Cardiac fibroblast (primary cell): ENCODE results near the gene ZNF358.

Source experiments
- DNase-seq, 2 donors: peaks; one replicate each; pipeline versions ENCODE4 v3.0.0 to v3.0.0-alpha.2; 2010; ENCODE audit warnings: low read depth in 2 of 2
- H3K4me3 ChIP-seq, 2 donors: replicated peaks in 1 of 2; 1 replicate in 1 of 2; 2 replicates in 1 of 2; pipeline ENCODE4 v1.5.1; 2011; ENCODE audit warnings: low read depth in 2 of 2, low read length in 2 of 2, mild to moderate bottlenecking in 2 of 2, moderate library complexity in 1 of 2
- CTCF ChIP-seq: IDR thresholded peaks from one replicate; pipeline ENCODE4 v1.5.1; 2011; ENCODE audit warnings: low read depth, mild to moderate bottlenecking, low read length, inconsistent platforms

Gene ZNF358

GRCh38 chr19:7556696-7557315 lies 40.9 kb downstream of the ZNF358 start:
- H3K4me3 ChIP-seq: no peak overlapping the region
- TF ChIP-seq CTCF: no peak
- DNase-seq: no peak

GRCh38 chr19:7558667-7559066 lies 42.8 kb downstream of the ZNF358 start:
- no peak for DNase-seq
- no peak overlapping the region for H3K4me3 ChIP-seq
- no peak for TF ChIP-seq CTCF

GRCh38 chr19:7559102-7559501 lies 43.2 kb downstream of the ZNF358 start:
- no peak overlapping the region for H3K4me3 ChIP-seq
- no peak for DNase-seq
- TF ChIP-seq CTCF: no peak

- TF ChIP-seq CTCF: no peak
- no peak overlapping the region for H3K4me3 ChIP-seq
- no peak for DNase-seq
Measured at GRCh38 chr19:7560255-7560654, 44.4 kb downstream of the ZNF358 start.

- no peak for TF ChIP-seq CTCF
- H3K4me3 ChIP-seq: no peak overlapping the region
- no peak for DNase-seq
Measured at GRCh38 chr19:7561325-7561724, 45.4 kb downstream of the ZNF358 start.

- no peak for DNase-seq
- no peak overlapping the region for H3K4me3 ChIP-seq
- no peak for TF ChIP-seq CTCF
Measured at GRCh38 chr19:7562646-7563393, 46.9 kb downstream of the ZNF358 start.

- TF ChIP-seq CTCF: no peak
- no peak overlapping the region for H3K4me3 ChIP-seq
- no peak for DNase-seq
Measured at GRCh38 chr19:7564866-7565265, 49.0 kb downstream of the ZNF358 start.
